K562 (cell line): Measurements from ENCODE around the gene SLC15A3. TPM values are rescaled to one million over a fixed set of nuclear protein-coding genes. Genes with fewer than 3 reads are reported as not detected.

Experiments used
- DIDO1 ChIP-seq: fragments of 450-650 bp; IDR thresholded peaks from 2 replicates; pipeline ENCODE4 v1.6.1; 2016; ENCODE audit warnings: low read depth, missing biosample characterization, missing genetic modification characterization
- FIP1L1 ChIP-seq: fragments of 200-400 bp; formaldehyde crosslinking; IDR thresholded peaks from 2 replicates; pipeline ENCODE4 v1.6.1; 2018; ENCODE audit warnings: mild to moderate bottlenecking, low read depth, low read length; ENCODE audit not compliant: poor library complexity, severe bottlenecking
- NR2F6 ChIP-seq: fragments of 450-650 bp; formaldehyde crosslinking; IDR thresholded peaks from 2 replicates; pipeline ENCODE4 v1.4.0; 2020; ENCODE audit warnings: mild to moderate bottlenecking
- NUFIP1 ChIP-seq: fragments of 450-650 bp; IDR thresholded peaks from 2 replicates; pipeline ENCODE4 v1.6.1; 2018; ENCODE audit not compliant: partially characterized antibody
- PHB ChIP-seq: fragments of 250-450 bp; sonication (Bioruptor Pico); IDR thresholded peaks from 2 replicates; pipeline ENCODE4 v1.5.0; 2021
- RFX1 ChIP-seq: fragments of 450-650 bp; IDR thresholded peaks from 2 replicates; pipeline ENCODE4 v1.6.1; 2016; ENCODE audit warnings: mild to moderate bottlenecking, moderate library complexity
- SMARCA4 ChIP-seq: fragments of 450-650 bp; IDR thresholded peaks from 2 replicates; pipeline ENCODE4 v1.6.1; 2016
- SPI1 ChIP-seq: IDR thresholded peaks from 2 replicates; pipeline ENCODE4 v1.6.1; 2011; ENCODE audit warnings: low read depth, low read length, control low read depth, borderline replicate concordance
- ZNF143 ChIP-seq: sonication (generic); formaldehyde crosslinking; IDR thresholded peaks from 2 replicates; pipeline ENCODE4 v1.9.0; 2022; ENCODE audit warnings: mild to moderate bottlenecking, missing genetic modification reagents
- ZNF197 ChIP-seq: fragments of 200-800 bp; sonication (Bioruptor generic); IDR thresholded peaks from 2 replicates; pipeline ENCODE4 v1.6.1; 2016; ENCODE audit warnings: low read depth, missing genetic modification characterization, missing compliant biosample characterization
- polyA plus RNA-seq, 8 experiments: library from polyadenylated mRNA; depleted of rRNA in 4 of 8; stranded (reverse) in 5 of 8; unstranded in 3 of 8; fragments of >200 nt; fragmentation: Nextera tagmentation in 2 of 8; fragmentation: Illumina TruSeq in 1 of 8; extraction: Ambion mirVana in 2 of 8; extraction: Trizol in 1 of 8; gene quantifications; 2 replicates each; pipeline versions ENCODE4 v1.2.1 to v1.2.3, GENCODE V29; 2011 to 2014; ENCODE audit warnings: inconsistent platforms in 1 of 8, missing spikeins in 1 of 8
- total RNA-seq, 7 experiments: library from RNA; depleted of rRNA in 6 of 7; stranded (reverse); fragments of >200 nt in 6 of 7; fragmentation: Illumina TruSeq in 2 of 7; extraction: Trizol in 2 of 7; gene quantifications; 2 replicates each; pipeline versions ENCODE4 v1.2.1 to v1.2.3, GENCODE V29; 2011 to 2021; ENCODE audit warnings: low replicate concordance in 1 of 7
- TF ChIP-seq, protein P1 (sequence below): fragments of 450-650 bp; IDR thresholded peaks from 2 replicates; pipeline ENCODE4 v1.6.1; 2018; ENCODE audit warnings: mild to moderate bottlenecking, low read depth; ENCODE audit not compliant: partially characterized antibody
- TF ChIP-seq, protein P2 (sequence below): sonication (generic); formaldehyde crosslinking; IDR thresholded peaks from 2 replicates; pipeline ENCODE4 v1.8.0; 2023; ENCODE audit warnings: mild to moderate bottlenecking, missing genetic modification reagents
- TF ChIP-seq, protein P3 (sequence below): fragments of 250-450 bp; sonication (Bioruptor Pico); IDR thresholded peaks from 2 replicates; pipeline ENCODE4 v1.4.0; 2020
- TF ChIP-seq, protein P4 (sequence below): conservative IDR thresholded peaks from 2 replicates; pipeline ENCODE4 v1.6.1; 2011; ENCODE audit warnings: low read depth, mild to moderate bottlenecking, low read length; ENCODE audit not compliant: control insufficient read depth
- TF ChIP-seq, protein P5 (sequence below): fragments of 200-800 bp; sonication (Bioruptor generic); IDR thresholded peaks from 2 replicates; pipeline ENCODE4 v1.6.1; 2017; ENCODE audit warnings: missing genetic modification characterization, missing compliant biosample characterization

Gene SLC15A3
- total and polyA plus RNA-seq, 9 of the 15 experiments (the other 6 are each of a cell fraction or from before 2014, with no cell fraction given): 0.07 to 0.27 TPM; not detected in 7

DNA sequence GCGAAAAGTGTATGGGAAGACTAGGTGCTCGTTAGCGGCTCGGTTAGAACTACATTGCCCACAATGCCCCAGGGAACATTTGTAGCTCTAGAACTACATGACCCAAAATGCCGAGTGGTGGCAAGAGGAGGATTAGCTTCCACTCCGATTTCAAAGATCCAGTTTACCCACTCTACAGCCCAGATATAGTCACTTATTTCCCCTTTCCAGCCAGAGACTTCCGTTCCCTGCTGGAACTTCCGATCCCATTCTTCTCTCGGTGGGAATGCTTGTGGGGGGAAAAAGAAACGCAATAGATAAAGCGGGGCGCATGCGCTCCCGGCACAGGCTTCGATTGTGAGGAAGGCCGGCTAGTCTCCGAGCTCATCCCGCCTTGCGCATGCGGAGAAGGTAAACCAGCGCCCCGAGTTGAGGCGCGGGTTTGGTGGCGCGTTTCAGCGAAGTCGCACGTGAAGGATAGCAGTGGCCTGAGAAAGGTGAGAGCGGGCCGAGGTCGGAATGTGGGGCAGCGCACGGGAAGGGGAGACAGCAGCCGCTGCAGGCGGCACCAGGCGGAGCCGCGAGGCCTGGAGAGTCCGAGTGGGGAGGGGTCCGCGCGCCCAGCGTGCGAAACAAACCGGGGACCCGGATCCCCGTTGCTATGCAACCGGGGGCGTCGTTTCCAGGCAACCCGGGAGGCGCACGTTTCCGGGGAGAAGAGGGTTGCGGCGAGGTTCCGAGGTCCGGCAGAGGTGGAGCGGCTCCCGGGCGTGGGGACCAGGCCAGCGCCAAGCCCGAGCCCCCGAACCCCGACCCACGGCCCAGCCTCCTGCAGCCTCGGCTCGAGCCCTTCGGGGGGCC, 38.0 kb downstream of the SLC15A3 start, which contains the start of gene TMEM109 (continued):
- TF ChIP-seq, protein P1, sequence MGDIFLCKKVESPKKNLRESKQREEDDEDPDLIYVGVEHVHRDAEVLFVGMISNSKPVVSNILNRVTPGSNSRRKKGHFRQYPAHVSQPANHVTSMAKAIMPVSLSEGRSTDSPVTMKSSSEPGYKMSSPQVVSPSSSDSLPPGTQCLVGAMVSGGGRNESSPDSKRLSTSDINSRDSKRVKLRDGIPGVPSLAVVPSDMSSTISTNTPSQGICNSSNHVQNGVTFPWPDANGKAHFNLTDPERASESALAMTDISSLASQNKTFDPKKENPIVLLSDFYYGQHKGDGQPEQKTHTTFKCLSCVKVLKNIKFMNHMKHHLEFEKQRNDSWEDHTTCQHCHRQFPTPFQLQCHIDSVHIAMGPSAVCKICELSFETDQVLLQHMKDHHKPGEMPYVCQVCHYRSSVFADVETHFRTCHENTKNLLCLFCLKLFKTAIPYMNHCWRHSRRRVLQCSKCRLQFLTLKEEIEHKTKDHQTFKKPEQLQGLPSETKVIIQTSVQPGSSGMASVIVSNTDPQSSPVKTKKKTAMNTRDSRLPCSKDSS: no peak
- TF ChIP-seq ZNF143 (CRISPR knock-in tag): peak; percentile 92
- peak; percentile 95 for TF ChIP-seq RFX1
- TF ChIP-seq, protein P2, sequence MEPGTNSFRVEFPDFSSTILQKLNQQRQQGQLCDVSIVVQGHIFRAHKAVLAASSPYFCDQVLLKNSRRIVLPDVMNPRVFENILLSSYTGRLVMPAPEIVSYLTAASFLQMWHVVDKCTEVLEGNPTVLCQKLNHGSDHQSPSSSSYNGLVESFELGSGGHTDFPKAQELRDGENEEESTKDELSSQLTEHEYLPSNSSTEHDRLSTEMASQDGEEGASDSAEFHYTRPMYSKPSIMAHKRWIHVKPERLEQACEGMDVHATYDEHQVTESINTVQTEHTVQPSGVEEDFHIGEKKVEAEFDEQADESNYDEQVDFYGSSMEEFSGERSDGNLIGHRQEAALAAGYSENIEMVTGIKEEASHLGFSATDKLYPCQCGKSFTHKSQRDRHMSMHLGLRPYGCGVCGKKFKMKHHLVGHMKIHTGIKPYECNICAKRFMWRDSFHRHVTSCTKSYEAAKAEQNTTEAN (CRISPR knock-in tag): no peak
- TF ChIP-seq SMARCA4: no peak
- TF ChIP-seq, protein P3, sequence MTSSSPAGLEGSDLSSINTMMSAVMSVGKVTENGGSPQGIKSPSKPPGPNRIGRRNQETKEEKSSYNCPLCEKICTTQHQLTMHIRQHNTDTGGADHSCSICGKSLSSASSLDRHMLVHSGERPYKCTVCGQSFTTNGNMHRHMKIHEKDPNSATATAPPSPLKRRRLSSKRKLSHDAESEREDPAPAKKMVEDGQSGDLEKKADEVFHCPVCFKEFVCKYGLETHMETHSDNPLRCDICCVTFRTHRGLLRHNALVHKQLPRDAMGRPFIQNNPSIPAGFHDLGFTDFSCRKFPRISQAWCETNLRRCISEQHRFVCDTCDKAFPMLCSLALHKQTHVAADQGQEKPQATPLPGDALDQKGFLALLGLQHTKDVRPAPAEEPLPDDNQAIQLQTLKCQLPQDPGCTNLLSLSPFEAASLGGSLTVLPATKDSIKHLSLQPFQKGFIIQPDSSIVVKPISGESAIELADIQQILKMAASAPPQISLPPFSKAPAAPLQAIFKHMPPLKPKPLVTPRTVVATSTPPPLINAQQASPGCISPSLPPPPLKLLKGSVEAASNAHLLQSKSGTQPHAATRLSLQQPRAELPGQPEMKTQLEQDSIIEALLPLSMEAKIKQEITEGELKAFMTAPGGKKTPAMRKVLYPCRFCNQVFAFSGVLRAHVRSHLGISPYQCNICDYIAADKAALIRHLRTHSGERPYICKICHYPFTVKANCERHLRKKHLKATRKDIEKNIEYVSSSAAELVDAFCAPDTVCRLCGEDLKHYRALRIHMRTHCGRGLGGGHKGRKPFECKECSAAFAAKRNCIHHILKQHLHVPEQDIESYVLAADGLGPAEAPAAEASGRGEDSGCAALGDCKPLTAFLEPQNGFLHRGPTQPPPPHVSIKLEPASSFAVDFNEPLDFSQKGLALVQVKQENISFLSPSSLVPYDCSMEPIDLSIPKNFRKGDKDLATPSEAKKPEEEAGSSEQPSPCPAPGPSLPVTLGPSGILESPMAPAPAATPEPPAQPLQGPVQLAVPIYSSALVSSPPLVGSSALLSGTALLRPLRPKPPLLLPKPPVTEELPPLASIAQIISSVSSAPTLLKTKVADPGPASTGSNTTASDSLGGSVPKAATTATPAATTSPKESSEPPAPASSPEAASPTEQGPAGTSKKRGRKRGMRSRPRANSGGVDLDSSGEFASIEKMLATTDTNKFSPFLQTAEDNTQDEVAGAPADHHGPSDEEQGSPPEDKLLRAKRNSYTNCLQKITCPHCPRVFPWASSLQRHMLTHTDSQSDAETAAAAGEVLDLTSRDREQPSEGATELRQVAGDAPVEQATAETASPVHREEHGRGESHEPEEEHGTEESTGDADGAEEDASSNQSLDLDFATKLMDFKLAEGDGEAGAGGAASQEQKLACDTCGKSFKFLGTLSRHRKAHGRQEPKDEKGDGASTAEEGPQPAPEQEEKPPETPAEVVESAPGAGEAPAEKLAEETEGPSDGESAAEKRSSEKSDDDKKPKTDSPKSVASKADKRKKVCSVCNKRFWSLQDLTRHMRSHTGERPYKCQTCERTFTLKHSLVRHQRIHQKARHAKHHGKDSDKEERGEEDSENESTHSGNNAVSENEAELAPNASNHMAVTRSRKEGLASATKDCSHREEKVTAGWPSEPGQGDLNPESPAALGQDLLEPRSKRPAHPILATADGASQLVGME: peak; percentile 11; the same call in 1 of the 2 replicates
- TF ChIP-seq, protein P4, sequence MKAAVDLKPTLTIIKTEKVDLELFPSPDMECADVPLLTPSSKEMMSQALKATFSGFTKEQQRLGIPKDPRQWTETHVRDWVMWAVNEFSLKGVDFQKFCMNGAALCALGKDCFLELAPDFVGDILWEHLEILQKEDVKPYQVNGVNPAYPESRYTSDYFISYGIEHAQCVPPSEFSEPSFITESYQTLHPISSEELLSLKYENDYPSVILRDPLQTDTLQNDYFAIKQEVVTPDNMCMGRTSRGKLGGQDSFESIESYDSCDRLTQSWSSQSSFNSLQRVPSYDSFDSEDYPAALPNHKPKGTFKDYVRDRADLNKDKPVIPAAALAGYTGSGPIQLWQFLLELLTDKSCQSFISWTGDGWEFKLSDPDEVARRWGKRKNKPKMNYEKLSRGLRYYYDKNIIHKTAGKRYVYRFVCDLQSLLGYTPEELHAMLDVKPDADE: peak; percentile 57
- peak; percentile 90 for TF ChIP-seq DIDO1 (tag)
- TF ChIP-seq NUFIP1: no peak
- peak; percentile 73 for TF ChIP-seq FIP1L1
- TF ChIP-seq NR2F6: 0 out of 2 replicates have a peak, but pooled peaks have one; percentile 43
- TF ChIP-seq PHB (CRISPR knock-in tag): no peak
- 0 out of 2 replicates have a peak, but pooled peaks have one; percentile 19 for TF ChIP-seq SPI1
- 0 out of 2 replicates have a peak, but pooled peaks have one; percentile 81 for TF ChIP-seq ZNF197 (CRISPR knock-in tag)
- TF ChIP-seq, protein P5, sequence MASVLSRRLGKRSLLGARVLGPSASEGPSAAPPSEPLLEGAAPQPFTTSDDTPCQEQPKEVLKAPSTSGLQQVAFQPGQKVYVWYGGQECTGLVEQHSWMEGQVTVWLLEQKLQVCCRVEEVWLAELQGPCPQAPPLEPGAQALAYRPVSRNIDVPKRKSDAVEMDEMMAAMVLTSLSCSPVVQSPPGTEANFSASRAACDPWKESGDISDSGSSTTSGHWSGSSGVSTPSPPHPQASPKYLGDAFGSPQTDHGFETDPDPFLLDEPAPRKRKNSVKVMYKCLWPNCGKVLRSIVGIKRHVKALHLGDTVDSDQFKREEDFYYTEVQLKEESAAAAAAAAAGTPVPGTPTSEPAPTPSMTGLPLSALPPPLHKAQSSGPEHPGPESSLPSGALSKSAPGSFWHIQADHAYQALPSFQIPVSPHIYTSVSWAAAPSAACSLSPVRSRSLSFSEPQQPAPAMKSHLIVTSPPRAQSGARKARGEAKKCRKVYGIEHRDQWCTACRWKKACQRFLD (CRISPR knock-in tag): peak; percentile 90
